ENCODE data around the gene FOXN1.

DNA sequence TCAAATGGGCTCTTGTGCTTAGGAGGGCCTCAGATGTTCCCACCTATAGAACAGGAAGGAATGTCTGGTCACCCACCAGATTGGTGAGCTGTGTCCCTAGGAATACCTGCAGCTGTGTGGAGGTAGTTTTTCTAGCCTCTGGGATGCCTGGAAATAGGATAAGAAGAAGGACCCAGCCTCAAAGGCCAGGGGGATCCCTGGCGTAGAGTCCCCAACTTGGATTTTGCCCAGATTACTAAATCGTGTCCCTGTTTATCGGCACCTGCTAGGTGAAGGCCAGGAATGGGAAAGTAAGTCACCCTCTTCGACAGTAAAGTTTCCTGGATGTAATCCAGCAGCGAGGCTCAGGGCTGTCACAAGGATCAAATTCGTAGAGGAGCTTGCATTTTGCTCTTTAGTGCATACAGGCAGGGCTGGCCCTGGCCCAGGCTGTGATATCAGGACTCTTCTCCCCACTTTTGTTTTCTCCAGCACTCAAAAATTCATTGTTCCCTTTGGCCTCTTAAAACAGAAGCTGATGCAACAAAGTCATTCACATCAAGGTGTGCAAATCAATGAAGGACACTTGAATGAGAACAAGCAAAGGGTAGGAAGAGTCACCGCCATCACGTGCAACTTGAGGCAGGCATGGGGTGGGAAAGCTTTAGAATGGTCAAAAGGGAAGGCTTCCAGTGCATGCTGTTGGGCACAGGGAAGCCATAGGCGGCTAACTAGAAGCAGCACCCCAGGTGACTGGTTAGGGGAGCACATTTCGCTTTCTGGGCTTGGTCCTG, 25.2 kb upstream of the FOXN1 start:
- TF ChIP-seq, protein P1, sequence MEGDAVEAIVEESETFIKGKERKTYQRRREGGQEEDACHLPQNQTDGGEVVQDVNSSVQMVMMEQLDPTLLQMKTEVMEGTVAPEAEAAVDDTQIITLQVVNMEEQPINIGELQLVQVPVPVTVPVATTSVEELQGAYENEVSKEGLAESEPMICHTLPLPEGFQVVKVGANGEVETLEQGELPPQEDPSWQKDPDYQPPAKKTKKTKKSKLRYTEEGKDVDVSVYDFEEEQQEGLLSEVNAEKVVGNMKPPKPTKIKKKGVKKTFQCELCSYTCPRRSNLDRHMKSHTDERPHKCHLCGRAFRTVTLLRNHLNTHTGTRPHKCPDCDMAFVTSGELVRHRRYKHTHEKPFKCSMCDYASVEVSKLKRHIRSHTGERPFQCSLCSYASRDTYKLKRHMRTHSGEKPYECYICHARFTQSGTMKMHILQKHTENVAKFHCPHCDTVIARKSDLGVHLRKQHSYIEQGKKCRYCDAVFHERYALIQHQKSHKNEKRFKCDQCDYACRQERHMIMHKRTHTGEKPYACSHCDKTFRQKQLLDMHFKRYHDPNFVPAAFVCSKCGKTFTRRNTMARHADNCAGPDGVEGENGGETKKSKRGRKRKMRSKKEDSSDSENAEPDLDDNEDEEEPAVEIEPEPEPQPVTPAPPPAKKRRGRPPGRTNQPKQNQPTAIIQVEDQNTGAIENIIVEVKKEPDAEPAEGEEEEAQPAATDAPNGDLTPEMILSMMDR (IDR thresholded peaks at IDR 0.05; ENCODE audit: insufficient read depth, low read length, poor library complexity, severe bottlenecking): no peak
- no peak for TF ChIP-seq EZH2phosphoT487 (conservative IDR thresholded peaks at IDR 0.05; ENCODE audit: low read length)
